ENCODE results near the gene ZNF681.

- TF ChIP-seq CTCF (IDR thresholded peaks at IDR 0.05; ENCODE audit: borderline replicate concordance, extremely low read depth, low read length, poor library complexity, severe bottlenecking): no peak
- no peak for TF ChIP-seq EZH2 (IDR thresholded peaks at IDR 0.05; ENCODE audit: borderline replicate concordance, low read depth, low read length, severe bottlenecking)
Observed at GRCh38 chr19:23800868-23801267, 42.2 kb upstream of the ZNF681 start.

All from DND-41 (cell line).